Right hindlimb (tissue), 1 donor: Measurements from ENCODE around the gene SLC22A1.

ENCODE experiments used
- DNase-seq: peaks from one replicate; pipeline ENCODE4 v3.0.0-alpha.2; 2018

SLC22A1 gene

GRCh38 chr6:160178271-160178670 is 56.7 kb downstream of the SLC22A1 start:
- DNase-seq, result no peak

- no peak for DNase-seq
These were observed 59.1 kb downstream of the SLC22A1 start for GRCh38 chr6:160180706-160181105.

GRCh38 chr6:160188773-160189172 is 67.2 kb downstream of the SLC22A1 start:
- no peak for DNase-seq

- DNase-seq, result no peak
These were observed 68.5 kb downstream of the SLC22A1 start for GRCh38 chr6:160190081-160190480.

- DNase-seq, result no peak
These were observed 69.4 kb downstream of the SLC22A1 start for GRCh38 chr6:160190973-160191372.

GRCh38 chr6:160192840-160193239 is 71.2 kb downstream of the SLC22A1 start:
- no peak for DNase-seq

- DNase-seq, result no peak
These were observed 73.2 kb downstream of the SLC22A1 start for GRCh38 chr6:160194808-160195207.

- DNase-seq, result no peak
These were observed 76.0 kb downstream of the SLC22A1 start for GRCh38 chr6:160197662-160198061.

- no peak for DNase-seq
These were observed 77.1 kb downstream of the SLC22A1 start for GRCh38 chr6:160198606-160199211.

- DNase-seq, result no peak
These were observed 79.4 kb downstream of the SLC22A1 start for GRCh38 chr6:160201061-160201460.

GRCh38 chr6:160202411-160202810 is 80.8 kb downstream of the SLC22A1 start:
- no peak for DNase-seq

GRCh38 chr6:160203076-160203475 is 81.5 kb downstream of the SLC22A1 start:
- DNase-seq, result no peak

- no peak for DNase-seq
These were observed 81.9 kb downstream of the SLC22A1 start for GRCh38 chr6:160203522-160203921.

GRCh38 chr6:160203953-160204352 is 82.3 kb downstream of the SLC22A1 start:
- DNase-seq, result no peak

- DNase-seq, result no peak
These were observed 83.1 kb downstream of the SLC22A1 start for GRCh38 chr6:160204710-160205109.

GRCh38 chr6:160207618-160208017 is 86.0 kb downstream of the SLC22A1 start:
- DNase-seq, result no peak
